Neuronal stem cell (in vitro differentiated cells): ENCODE results near the gene MYADML2.
A peak's percentile ranks its signal among the peaks of the same experiment; 100 is the strongest.

Experiments
- DNase-seq: peaks from one replicate; pipeline ENCODE4 v3.0.0-alpha.2; 2013; ENCODE audit warnings: low spot score
- H2AFZ ChIP-seq: one replicate; pipeline ENCODE4 v1.6.1; 2013; ENCODE audit warnings: mild to moderate bottlenecking, low read length, inconsistent platforms
- H2AK5ac ChIP-seq: 2 replicates; pipeline ENCODE4 v1.6.1; 2013; ENCODE audit warnings: low read depth, mild to moderate bottlenecking, inconsistent platforms, low read length, moderate library complexity, mixed read lengths
- H2BK120ac ChIP-seq: 2 replicates; pipeline ENCODE4 v1.6.1; 2013; ENCODE audit warnings: low read depth, mild to moderate bottlenecking, inconsistent platforms, low read length, moderate library complexity, mixed read lengths
- H2BK12ac ChIP-seq: one replicate; pipeline ENCODE4 v1.6.1; 2013; ENCODE audit warnings: low read length, inconsistent platforms
- H2BK15ac ChIP-seq: 2 replicates; pipeline ENCODE4 v1.6.1; 2013; ENCODE audit warnings: mild to moderate bottlenecking, low read length, inconsistent platforms, mixed read lengths
- H2BK5ac ChIP-seq: one replicate; pipeline ENCODE4 v1.6.1; 2013; ENCODE audit warnings: inconsistent platforms, mild to moderate bottlenecking, low read length, moderate library complexity
- H3K14ac ChIP-seq: one replicate; pipeline ENCODE4 v1.6.1; 2013; ENCODE audit warnings: low read length, inconsistent platforms
- H3K18ac ChIP-seq: 2 replicates; pipeline ENCODE4 v1.6.1; 2013; ENCODE audit warnings: low read length, inconsistent platforms
- H3K23ac ChIP-seq: 2 replicates; pipeline ENCODE4 v1.6.1; 2013; ENCODE audit warnings: low read depth, mild to moderate bottlenecking, mixed read lengths, low read length, inconsistent platforms; ENCODE audit not compliant: poor library complexity
- H3K27ac ChIP-seq: replicated peaks from 3 replicates; pipeline ENCODE4 v1.5.1; 2013; ENCODE audit warnings: low read length, inconsistent platforms
- H3K27me3 ChIP-seq, 3 experiments: 2 replicates each; pipeline ENCODE4 v1.6.1; 2013; ENCODE audit warnings: low read length in 3 of 3, mild to moderate bottlenecking in 2 of 3, inconsistent platforms in 1 of 3, low read depth in 1 of 3, mixed read lengths in 1 of 3, moderate library complexity in 1 of 3; ENCODE audit not compliant: control insufficient read depth in 3 of 3, insufficient read depth in 3 of 3
- H3K36me3 ChIP-seq, 2 donors: replicated peaks in 1 of 2; 2 replicates each; pipeline ENCODE4 v1.6.1; 2013; ENCODE audit warnings: low read length in 2 of 2; ENCODE audit not compliant: control insufficient read depth in 2 of 2, insufficient read depth in 2 of 2
- H3K4ac ChIP-seq: 2 replicates; pipeline ENCODE4 v1.6.1; 2013; ENCODE audit warnings: inconsistent platforms, mild to moderate bottlenecking, low read length, moderate library complexity
- H3K4me1 ChIP-seq, 2 donors: 1 replicate in 1 of 2; 2 replicates in 1 of 2; pipeline ENCODE4 v1.6.1; 2013; ENCODE audit warnings: low read length in 2 of 2, low read depth in 1 of 2; ENCODE audit not compliant: control insufficient read depth in 2 of 2, insufficient read depth in 1 of 2
- H3K4me2 ChIP-seq: one replicate; pipeline ENCODE4 v1.6.1; 2013; ENCODE audit warnings: mild to moderate bottlenecking, low read length, inconsistent platforms; ENCODE audit not compliant: insufficient read depth, poor library complexity, severe bottlenecking
- H3K4me3 ChIP-seq, 2 donors: 2 replicates each; pipeline ENCODE4 v1.5.1; 2013; ENCODE audit warnings: low read length in 2 of 2, mild to moderate bottlenecking in 2 of 2, inconsistent platforms in 1 of 2, moderate library complexity in 1 of 2
- H3K79me1 ChIP-seq: one replicate; pipeline ENCODE4 v1.6.1; 2013; ENCODE audit warnings: low read depth, mild to moderate bottlenecking, inconsistent platforms, low read length, moderate library complexity
- H3K9ac ChIP-seq: one replicate; pipeline ENCODE4 v1.6.1; 2013; ENCODE audit warnings: mild to moderate bottlenecking, low read depth, low read length, inconsistent platforms; ENCODE audit not compliant: poor library complexity
- H3K9me3 ChIP-seq, 2 donors: replicated peaks in 1 of 2; 2 replicates each; pipeline versions ENCODE3 to v1.6.1; 2013; ENCODE audit warnings: low read length in 2 of 2, mild to moderate bottlenecking in 2 of 2, inconsistent platforms in 1 of 2, low read depth in 1 of 2, mixed read lengths in 1 of 2, moderate library complexity in 1 of 2; ENCODE audit not compliant: control insufficient read depth in 2 of 2, insufficient read depth in 1 of 2
- H4K8ac ChIP-seq: one replicate; pipeline ENCODE4 v1.6.1; 2013; ENCODE audit warnings: low read depth, mild to moderate bottlenecking, inconsistent platforms, low read length, moderate library complexity
- H4K91ac ChIP-seq: one replicate; pipeline ENCODE4 v1.6.1; 2013; ENCODE audit warnings: low read length, low read depth, mild to moderate bottlenecking, inconsistent platforms; ENCODE audit not compliant: poor library complexity
- WGBS, 2 donors: extraction: QIAGEN DNeasy Blood & Tissue Kit; methylation state at CpG; one replicate each; pipeline ENCODE4 v1.1.7; 2013; ENCODE audit warnings: missing lambda C conversion rate in 2 of 2, mixed read lengths in 1 of 2; ENCODE audit not compliant: insufficient read length in 2 of 2, insufficient replicate concordance in 1 of 2; ENCODE audit errors: extremely low coverage in 2 of 2; 5-methylcytosine and 5-hydroxymethylcytosine counted together

Gene MYADML2

GRCh38 chr17:81911969-81912368, 35.1 kb downstream of the MYADML2 start:
- Histone ChIP-seq H3K27me3 (no peaks in the 10 kb centered on the region), H4K91ac (no peak overlapping the region), H3K36me3 (peaks cover 36 to 69% of the 10 kb centered on the region in 2 donors), H2BK120ac (no peak overlapping the region), H3K4me1 (peaks cover 4 to 15% of the 10 kb centered on the region in 2 donors), H3K9me3 (no peaks in the 10 kb centered on the region), H3K23ac (no peak overlapping the region), H3K4ac (no peak overlapping the region), H2BK5ac (no peak overlapping the region), H3K18ac (no peak overlapping the region), H3K4me2 (no peak overlapping the region), H2BK12ac (no peak overlapping the region), H2AFZ (peak overlapping the region; percentile 11), H4K8ac (no peak overlapping the region), H3K79me1 (peaks cover 8% of the 10 kb centered on the region), H3K4me3 (no peak overlapping the region), H2AK5ac (no peak overlapping the region), H2BK15ac (no peak overlapping the region), H3K9ac (no peak overlapping the region), H3K14ac (no peak overlapping the region), H3K27ac (no peak overlapping the region)
- no peak for DNase-seq
- no CpG with 5 or more reads among the region's 19 CpGs for WGBS, 2 donors

- no CpG with 5 or more reads among the region's 84 CpGs for WGBS, 2 donors
Observed at GRCh38 chr17:81911277-81911961, 35.6 kb downstream of the MYADML2 start, which contains the start of gene PCYT2. Gene PCYT2, minus strand, starts transcription at chr17:81911399. Its CDS starts 44 bp downstream, at chr17:81911355.

GRCh38 chr17:81910840-81911276, 36.2 kb downstream of the MYADML2 start:
- no peak overlapping the region for H2BK120ac ChIP-seq
- H2BK15ac ChIP-seq, result no peak overlapping the region
- no peak overlapping the region for H2BK5ac ChIP-seq
- H3K9me3 ChIP-seq, result no peaks in the 10 kb centered on the region
- no peak overlapping the region for H3K27ac ChIP-seq
- WGBS, 2 donors, result no CpG with 5 or more reads among the region's 55 CpGs
- peak overlapping the region; percentile 80 for H3K23ac ChIP-seq
- H3K36me3 ChIP-seq, result peaks cover 38 to 74% of the 10 kb centered on the region in 2 donors
- H3K18ac ChIP-seq, result peak overlapping the region; percentile 83
- peak overlapping the region; percentile 57 for H3K14ac ChIP-seq
- no peaks in the 10 kb centered on the region for H3K27me3 ChIP-seq
- no peak overlapping the region for H2AK5ac ChIP-seq
- no peak for DNase-seq
- peaks cover 5% of the 10 kb centered on the region for H3K79me1 ChIP-seq
- no peak overlapping the region for H4K8ac ChIP-seq
- H4K91ac ChIP-seq, result no peak overlapping the region
- no peak overlapping the region for H2BK12ac ChIP-seq
- H2AFZ ChIP-seq, result peak overlapping the region; percentile 73
- H3K4me2 ChIP-seq, result peak overlapping the region; percentile 98
- peak overlapping the region; percentile 76 to 95 for H3K4me3 ChIP-seq
- no peak overlapping the region for H3K4ac ChIP-seq
- H3K4me1 ChIP-seq, result peaks cover 4 to 10% of the 10 kb centered on the region in 2 donors
- peak overlapping the region; percentile 92 for H3K9ac ChIP-seq

More at GRCh38 chr17:81911277-81911961, 35.6 kb downstream of the MYADML2 start, which contains the start of gene PCYT2:
- Histone ChIP-seq H2AK5ac (no peak within 1 kb of the TSS), H3K79me1 (peaks cover 5% of the 10 kb centered on the region), H3K9ac (peak within 1 kb of the TSS; percentile 92), H2BK120ac (no peak within 1 kb of the TSS), H3K4me1 (peaks cover 4 to 10% of the 10 kb centered on the region in 2 donors), H3K4me3 (peak within 1 kb of the TSS; percentile 76 to 95), H2BK5ac (no peak within 1 kb of the TSS), H3K27me3 (no peaks in the 10 kb centered on the region), H3K9me3 (no peaks in the 10 kb centered on the region), H3K4me2 (peak within 1 kb of the TSS; percentile 98), H3K27ac (no peak within 1 kb of the TSS), H2BK12ac (no peak within 1 kb of the TSS), H3K14ac (peak within 1 kb of the TSS; percentile 57), H3K18ac (peak within 1 kb of the TSS; percentile 83), H3K4ac (no peak within 1 kb of the TSS), H2AFZ (peak within 1 kb of the TSS; percentile 73), H3K23ac (peak within 1 kb of the TSS; percentile 80), H4K91ac (no peak within 1 kb of the TSS), H2BK15ac (no peak within 1 kb of the TSS), H4K8ac (no peak within 1 kb of the TSS), H3K36me3 (peaks cover 37 to 73% of the 10 kb centered on the region in 2 donors)
- DNase-seq, result peak; percentile 81
